Breast epithelium (tissue), 4 donors: ENCODE measurements around the gene TOX2. TPM values are rescaled to one million over a fixed set of nuclear protein-coding genes. Genes with fewer than 3 reads are reported as not detected.

ENCODE experiments used
- DNase-seq, 2 donors: peaks; one replicate each; pipeline ENCODE4 v3.0.0-alpha.2; 2019; ENCODE audit warnings: low spot score in 2 of 2
- H3K27ac ChIP-seq, 2 donors: fragments of 200-600 bp; sonication (generic) in 1 of 2; one replicate each; pipeline ENCODE4 v1.5.1; 2016 to 2019; ENCODE audit warnings: mild to moderate bottlenecking in 1 of 2
- H3K27me3 ChIP-seq, 2 donors: fragments of 200-600 bp; sonication (generic) in 1 of 2; one replicate each; pipeline versions ENCODE4 v1.5.1 to v1.6.0; 2017 to 2019; ENCODE audit warnings: control low read depth in 1 of 2, mild to moderate bottlenecking in 1 of 2
- H3K36me3 ChIP-seq: fragments of 200-600 bp; one replicate; pipeline ENCODE4 v1.5.1; 2019
- H3K4me1 ChIP-seq, 2 donors: fragments of 200-600 bp; sonication (generic); one replicate each; pipeline ENCODE4 v1.5.1; 2016 to 2019; ENCODE audit warnings: control low read depth in 1 of 2
- H3K4me3 ChIP-seq, 3 donors: fragments of 200-600 bp; sonication (generic); 1 replicate in 2 of 3; 2 replicates in 1 of 3; pipeline ENCODE4 v1.5.1; 2016 to 2019; ENCODE audit warnings: mild to moderate bottlenecking in 3 of 3, moderate library complexity in 2 of 3
- H3K9me3 ChIP-seq, 2 donors: fragments of 200-600 bp; sonication (generic) in 1 of 2; one replicate each; pipeline ENCODE4 v1.5.1; 2016 to 2019; ENCODE audit warnings: control low read depth in 1 of 2
- CTCF ChIP-seq, 3 donors: fragments of 450-650 bp; IDR thresholded peaks; one replicate each; pipeline ENCODE4 v1.5.1; 2016 to 2017; ENCODE audit warnings: antibody characterized with exemption in 3 of 3, mild to moderate bottlenecking in 3 of 3, moderate library complexity in 3 of 3
- POLR2A ChIP-seq: fragments of 450-650 bp; IDR thresholded peaks from one replicate; pipeline ENCODE4 v1.6.1; 2016; ENCODE audit warnings: antibody characterized with exemption, mild to moderate bottlenecking, moderate library complexity
- POLR2AphosphoS5 ChIP-seq, 3 donors: sonication (generic); formaldehyde crosslinking; IDR thresholded peaks; one replicate each; pipeline ENCODE4 v1.6.1; 2017; ENCODE audit warnings: antibody characterized with exemption in 3 of 3
- intact Hi-C: fragments of 100-400 bp; cut with DNase I; formaldehyde crosslinking; loops from one replicate; pipeline ENCODE4 v1.15.1; 2023; ENCODE audit warnings: low total_unique reads
- total RNA-seq, 3 donors: library from RNA; depleted of rRNA; stranded (reverse); fragments of >200 nt; gene quantifications; one replicate each; pipeline ENCODE4 v1.1.0, GENCODE V29; 2016

TOX2 gene
- total RNA-seq, 3 donors from 2014 or later = 0.44 to 7.4 (median 0.66) TPM

GRCh38 chr20:44017211-44017610 is 102.6 kb downstream of the TOX2 start:
- peaks cover 0 to 38% of the 10 kb centered on the region in 2 donors for H3K27me3 ChIP-seq
- no peaks in the 10 kb centered on the region for H3K9me3 ChIP-seq
- no peaks in the 10 kb centered on the region for H3K36me3 ChIP-seq
- intact Hi-C loops = no loop called here
- no peak for DNase-seq
- TF ChIP-seq POLR2A = no peak
- no peak overlapping the region for H3K27ac ChIP-seq
- no peak overlapping the region for H3K4me3 ChIP-seq
- no peaks in the 10 kb centered on the region for H3K4me1 ChIP-seq

- no peak for DNase-seq
- H3K4me3 ChIP-seq = no peak overlapping the region
- no peak for TF ChIP-seq POLR2A
- no peak for TF ChIP-seq CTCF (IDR thresholded peaks at IDR 0.05)
- TF ChIP-seq POLR2AphosphoS5 (IDR thresholded peaks at IDR 0.05) = no peak
- H3K27me3 ChIP-seq = peaks cover 0 to 36% of the 10 kb centered on the region in 2 donors
- H3K9me3 ChIP-seq = no peaks in the 10 kb centered on the region
- intact Hi-C loops = no loop called here
- no peak overlapping the region for H3K27ac ChIP-seq
- H3K4me1 ChIP-seq = no peaks in the 10 kb centered on the region
- no peaks in the 10 kb centered on the region for H3K36me3 ChIP-seq
These were observed 103.2 kb downstream of the TOX2 start for GRCh38 chr20:44017905-44018258.

DNA sequence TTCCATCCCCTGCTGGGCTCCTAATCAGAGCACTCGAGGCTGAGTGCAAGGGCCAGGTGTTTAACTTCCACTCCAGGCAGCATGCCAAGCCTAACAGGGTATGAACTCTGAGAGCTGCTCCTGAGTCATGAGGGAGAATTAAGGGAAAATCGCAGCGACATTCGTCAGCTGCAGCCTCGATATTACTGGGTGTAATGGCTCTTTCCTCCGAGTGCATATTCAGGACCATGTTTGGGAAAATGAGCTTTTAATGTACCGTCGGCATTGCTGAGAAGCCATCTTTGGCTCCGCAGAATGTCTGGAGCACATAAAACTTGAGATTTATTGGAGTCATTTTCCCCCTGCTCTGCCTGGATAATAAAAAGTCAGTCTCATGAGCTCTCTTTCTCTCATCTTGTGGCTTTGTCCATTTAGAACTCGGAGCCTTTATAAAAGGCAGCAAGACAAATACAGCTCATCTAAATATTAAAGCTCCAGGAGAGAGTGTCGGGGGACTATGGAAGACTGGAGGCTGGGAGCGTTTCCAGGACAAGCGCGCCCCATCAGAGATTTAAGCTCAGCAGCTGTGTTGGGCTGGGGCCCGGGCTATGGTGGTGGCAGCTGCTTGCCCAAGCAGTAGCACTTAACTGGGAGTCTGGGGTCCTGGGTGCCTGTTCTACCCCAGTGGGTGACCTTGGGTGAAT is 103.7 kb downstream of the TOX2 start:
- no peaks in the 10 kb centered on the region for H3K4me1 ChIP-seq
- TF ChIP-seq CTCF (IDR thresholded peaks at IDR 0.05) (no peak), POLR2AphosphoS5 (IDR thresholded peaks at IDR 0.05) (no peak), POLR2A (no peak)
- DNase-seq = no peak
- no peak overlapping the region for H3K27ac ChIP-seq
- H3K27me3 ChIP-seq = peaks cover 0 to 31% of the 10 kb centered on the region in 2 donors
- intact Hi-C loops = no loop called here
- H3K36me3 ChIP-seq = no peaks in the 10 kb centered on the region
- H3K4me3 ChIP-seq = no peak overlapping the region
- H3K9me3 ChIP-seq = no peaks in the 10 kb centered on the region

DNA sequence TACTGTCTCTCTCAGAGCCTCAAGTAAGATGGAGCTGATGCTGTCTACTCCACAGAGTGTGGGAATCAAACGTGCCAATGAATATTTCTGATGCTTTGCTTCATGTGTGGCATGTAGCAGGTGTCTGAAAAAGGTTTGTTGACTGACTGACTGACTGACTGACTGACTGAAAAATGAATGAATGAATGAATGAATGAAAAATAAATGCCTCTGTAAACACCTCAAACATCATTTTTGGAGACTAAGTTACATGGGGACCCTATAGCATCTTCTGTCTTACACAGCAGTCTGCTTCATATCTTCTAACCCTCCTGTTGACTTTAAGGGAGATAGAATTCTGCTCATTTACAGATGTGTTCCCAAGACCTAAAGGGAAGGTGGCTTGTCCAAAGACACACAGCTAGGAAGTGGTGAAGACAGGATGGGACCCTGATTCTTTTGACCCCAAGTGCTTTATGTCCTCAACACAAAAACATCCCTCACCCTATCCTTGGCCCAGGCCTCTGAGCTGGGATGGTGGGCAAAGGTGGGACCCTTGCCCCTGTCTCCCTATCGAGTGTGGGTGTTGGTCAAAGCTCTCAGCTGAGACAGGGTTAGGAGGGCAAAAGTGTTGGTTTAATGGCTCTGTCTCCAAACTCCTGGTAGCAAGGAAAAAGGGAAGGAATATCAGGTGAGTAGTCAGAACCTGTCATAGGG is 104.4 kb downstream of the TOX2 start:
- TF ChIP-seq POLR2AphosphoS5 (IDR thresholded peaks at IDR 0.05) (no peak), CTCF (IDR thresholded peaks at IDR 0.05) (no peak)
- no peak overlapping the region for H3K27ac ChIP-seq

GRCh38 chr20:44019638-44020335 is 105.1 kb downstream of the TOX2 start:
- Histone ChIP-seq H3K27ac (no peak overlapping the region), H3K4me3 (no peak overlapping the region), H3K36me3 (no peaks in the 10 kb centered on the region), H3K4me1 (no peaks in the 10 kb centered on the region), H3K9me3 (no peaks in the 10 kb centered on the region), H3K27me3 (peaks cover 0 to 24% of the 10 kb centered on the region in 2 donors)
- no peak for DNase-seq
- TF ChIP-seq POLR2AphosphoS5 (IDR thresholded peaks at IDR 0.05) (no peak), CTCF (IDR thresholded peaks at IDR 0.05) (no peak), POLR2A (no peak)
- intact Hi-C loops = no loop called here

More for the DNA sequence above, 104.4 kb downstream of the TOX2 start:
- no peak for DNase-seq
- H3K4me1 ChIP-seq = no peaks in the 10 kb centered on the region
- intact Hi-C loops = no loop called here
- no peaks in the 10 kb centered on the region for H3K36me3 ChIP-seq
- H3K27me3 ChIP-seq = peaks cover 0 to 30% of the 10 kb centered on the region in 2 donors
- H3K4me3 ChIP-seq = no peak overlapping the region
- H3K9me3 ChIP-seq = no peaks in the 10 kb centered on the region
